SIG-M5 treated with dmso at 0.1 percent for 504 hours (cell line): ENCODE data around the gene FYB1.

Experiments
- DNase-seq: peaks from one replicate; lab custom pipeline; 2025; ENCODE audit not compliant: unreplicated experiment; lab: John Stamatoyannopoulos, UW

The FYB1 gene

GRCh38 chr5:39207345-39208045 is 11.9 kb downstream of the FYB1 start:
- no peak for DNase-seq

GRCh38 chr5:39206630-39207321 is 12.6 kb downstream of the FYB1 start:
- DNase-seq = no peak

GRCh38 chr5:39205550-39205949 is 13.8 kb downstream of the FYB1 start:
- no peak for DNase-seq

- DNase-seq = no peak
Observed at GRCh38 chr5:39203951-39204350, 15.4 kb downstream of the FYB1 start.

- no peak for DNase-seq
Observed at GRCh38 chr5:39203275-39203922, 16.0 kb downstream of the FYB1 start.

GRCh38 chr5:39202597-39203274 is 16.6 kb downstream of the FYB1 start:
- DNase-seq = peak; percentile 76

GRCh38 chr5:39201781-39202596 is 17.4 kb downstream of the FYB1 start:
- no peak for DNase-seq

GRCh38 chr5:39201160-39201780 is 18.1 kb downstream of the FYB1 start:
- no peak for DNase-seq

- no peak for DNase-seq
Observed at GRCh38 chr5:39200081-39200480, 19.3 kb downstream of the FYB1 start.

GRCh38 chr5:39199335-39199734 is 20.0 kb downstream of the FYB1 start:
- no peak for DNase-seq

- DNase-seq = no peak
Observed at GRCh38 chr5:39198127-39198526, 21.2 kb downstream of the FYB1 start.

- no peak for DNase-seq
Observed at GRCh38 chr5:39197556-39197955, 21.8 kb downstream of the FYB1 start.

GRCh38 chr5:39195198-39195826 is 24.1 kb downstream of the FYB1 start:
- no peak for DNase-seq

- peak; percentile 31 for DNase-seq
Observed at GRCh38 chr5:39194466-39195136, 24.8 kb downstream of the FYB1 start.

GRCh38 chr5:39193553-39194465 is 25.6 kb downstream of the FYB1 start:
- no peak for DNase-seq

GRCh38 chr5:39192450-39193160 is 26.8 kb downstream of the FYB1 start:
- DNase-seq = peak; percentile 20

- DNase-seq = no peak
Observed at GRCh38 chr5:39191216-39191615, 28.1 kb downstream of the FYB1 start.
